ENCODE data around the gene FAM209B. TPM values are rescaled to one million over a fixed set of nuclear protein-coding genes. Genes with fewer than 3 reads are reported as not detected.
A peak's percentile ranks its signal among the peaks of the same experiment; 100 is the strongest.
"Not testable (repeated sequence)": the region's sequence is repeated elsewhere in the genome, so short reads cannot be mapped to it uniquely, and the experiment has no call there.

Gene FAM209B
- total RNA-seq, 1 experiment from 2014 or later: not detected

DNA sequence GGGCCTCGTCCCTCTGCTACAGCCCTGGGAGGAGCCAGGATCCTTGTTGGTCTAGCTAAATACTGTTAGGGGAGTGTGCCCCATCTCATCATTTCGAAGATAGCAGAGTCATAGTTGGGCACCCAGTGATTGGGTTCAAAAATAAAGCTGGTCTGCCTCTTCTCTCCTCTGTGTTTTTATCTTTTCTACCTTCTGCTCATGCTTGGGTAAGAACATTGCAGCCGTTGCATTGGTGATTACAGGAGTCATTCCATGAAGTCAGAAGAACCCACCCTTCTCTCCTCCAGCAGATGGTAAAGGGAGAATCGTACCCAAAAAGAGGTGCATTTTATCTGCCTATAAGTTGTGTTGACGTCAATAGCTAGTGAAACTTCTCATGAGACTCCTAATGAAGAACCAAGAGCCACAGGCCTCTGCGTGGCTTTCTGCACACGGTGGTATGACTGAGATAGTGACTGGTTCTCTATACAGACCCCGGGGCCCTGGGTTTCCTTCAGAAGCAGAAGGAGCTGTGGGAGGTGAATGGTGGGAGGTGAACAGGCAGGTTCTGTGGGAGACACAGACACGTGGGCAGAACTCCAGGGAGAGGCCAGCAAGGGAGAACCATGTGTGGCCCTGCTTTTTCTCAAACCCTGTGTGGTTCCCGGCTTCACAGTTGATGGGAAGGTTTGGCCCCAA lies 14.2 kb upstream of the FAM209B start:
- H3K27ac ChIP-seq: no peak overlapping the region
- H3K4me3 ChIP-seq: no peak overlapping the region
- peaks cover 53% of the 10 kb centered on the region for H3K36me3 ChIP-seq
- peaks cover 13% of the 10 kb centered on the region for H3K9me3 ChIP-seq (replicated peaks)
- DNase-seq (ENCODE audit: low read depth in 1 of 2, low spot score in 2 of 2): no peak
- no peaks in the 10 kb centered on the region for H3K27me3 ChIP-seq (replicated peaks)
- H3K4me1 ChIP-seq (replicated peaks): no peaks in the 10 kb centered on the region

- Histone ChIP-seq H3K27ac (no peak overlapping the region), H3K27me3 (replicated peaks) (no peaks in the 10 kb centered on the region), H3K36me3 (peaks cover 50% of the 10 kb centered on the region), H3K9me3 (replicated peaks) (peaks cover 13% of the 10 kb centered on the region), H3K4me3 (no peak overlapping the region), H3K4me1 (replicated peaks) (no peaks in the 10 kb centered on the region)
- no peak for DNase-seq (ENCODE audit: low read depth in 1 of 2, low spot score in 2 of 2)
Measured at GRCh38 chr20:56519551-56519950, 13.5 kb upstream of the FAM209B start.

DNA sequence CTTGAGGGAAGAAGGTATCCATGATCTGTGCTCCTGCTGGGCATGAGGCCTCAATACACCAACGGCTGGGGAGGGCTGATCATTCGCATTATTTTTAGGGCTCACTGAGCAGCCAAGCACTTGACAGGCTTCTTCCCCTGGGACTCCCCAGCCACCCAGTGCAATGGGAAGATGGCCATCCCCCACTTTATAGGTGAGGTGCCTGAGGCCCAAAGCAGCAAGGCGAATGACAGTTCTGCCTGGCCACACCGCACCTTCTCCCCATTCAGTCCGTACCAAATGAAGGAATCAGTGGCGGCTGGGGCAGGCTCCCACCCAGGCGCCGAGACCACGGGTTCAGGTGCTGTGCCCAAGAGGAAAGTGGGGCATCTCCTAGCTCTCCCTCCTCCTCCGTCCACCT lies 12.9 kb upstream of the FAM209B start:
- H3K9me3 ChIP-seq (replicated peaks): peaks cover 13% of the 10 kb centered on the region
- H3K4me1 ChIP-seq (replicated peaks): no peaks in the 10 kb centered on the region
- no peak for DNase-seq (ENCODE audit: low read depth in 1 of 2, low spot score in 2 of 2)
- no peak overlapping the region for H3K4me3 ChIP-seq
- no peaks in the 10 kb centered on the region for H3K27me3 ChIP-seq (replicated peaks)
- no peak overlapping the region for H3K27ac ChIP-seq
- peaks cover 50% of the 10 kb centered on the region for H3K36me3 ChIP-seq

DNA sequence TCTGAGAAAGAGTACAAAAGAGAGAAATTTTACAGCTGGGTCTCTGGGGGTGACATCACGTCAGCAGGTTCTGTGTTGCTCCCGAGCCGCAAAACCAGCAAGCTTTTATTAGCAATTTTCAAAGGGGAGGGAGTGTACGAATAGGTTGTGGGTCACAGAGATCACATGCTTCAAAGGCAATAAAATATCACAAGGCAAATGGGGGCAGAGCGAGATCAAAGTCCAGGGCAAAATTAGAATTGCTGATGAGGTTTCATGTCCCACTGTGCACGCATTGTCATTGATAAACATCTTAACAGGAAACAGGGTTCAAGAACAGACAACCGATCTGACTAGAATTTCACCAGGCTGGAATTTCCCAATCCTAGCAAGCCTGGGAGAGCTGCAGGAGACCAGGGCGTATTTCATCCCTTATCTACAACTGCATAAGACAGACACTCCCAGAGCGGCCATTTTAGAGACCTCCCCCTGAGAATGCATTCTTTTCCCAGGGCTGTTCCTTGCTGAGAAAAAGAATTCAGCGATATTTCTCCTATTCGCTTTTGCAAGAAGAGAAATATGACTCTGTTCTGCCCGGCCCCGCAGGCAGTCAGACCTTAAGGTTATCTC lies 12.2 kb upstream of the FAM209B start:
- H3K27ac ChIP-seq; H3K4me1 ChIP-seq (replicated peaks); H3K27me3 ChIP-seq (replicated peaks); DNase-seq (ENCODE audit: low read depth in 1 of 2, low spot score in 2 of 2); H3K4me3 ChIP-seq: not testable (repeated sequence)
- Histone ChIP-seq H3K36me3 (peaks cover 46% of the 10 kb centered on the region), H3K9me3 (replicated peaks) (peaks cover 13% of the 10 kb centered on the region)

GRCh38 chr20:56522311-56522710 lies 10.7 kb upstream of the FAM209B start:
- DNase-seq (ENCODE audit: low read depth in 1 of 2, low spot score in 2 of 2): no peak

GRCh38 chr20:56524444-56524843 lies 8.6 kb upstream of the FAM209B start, which contains the start of gene FAM209A:
Gene FAM209A (plus strand): TSS chr20:56524744. CDS start chr20:56524809, 65 bp downstream.
- not testable (repeated sequence) for H3K4me1 ChIP-seq (replicated peaks); H3K4me3 ChIP-seq; DNase-seq (ENCODE audit: low read depth in 1 of 2, low spot score in 2 of 2); H3K27ac ChIP-seq; H3K9me3 ChIP-seq (replicated peaks); H3K27me3 ChIP-seq (replicated peaks)
- H3K36me3 ChIP-seq: peaks cover 15% of the 10 kb centered on the region

More at GRCh38 chr20:56522311-56522710, 10.7 kb upstream of the FAM209B start:
- Histone ChIP-seq H3K27me3 (replicated peaks) (no peaks in the 10 kb centered on the region), H3K4me3 (no peak overlapping the region), H3K9me3 (replicated peaks) (peaks cover 13% of the 10 kb centered on the region), H3K27ac (no peak overlapping the region), H3K36me3 (peaks cover 36% of the 10 kb centered on the region), H3K4me1 (replicated peaks) (no peaks in the 10 kb centered on the region)

DNA sequence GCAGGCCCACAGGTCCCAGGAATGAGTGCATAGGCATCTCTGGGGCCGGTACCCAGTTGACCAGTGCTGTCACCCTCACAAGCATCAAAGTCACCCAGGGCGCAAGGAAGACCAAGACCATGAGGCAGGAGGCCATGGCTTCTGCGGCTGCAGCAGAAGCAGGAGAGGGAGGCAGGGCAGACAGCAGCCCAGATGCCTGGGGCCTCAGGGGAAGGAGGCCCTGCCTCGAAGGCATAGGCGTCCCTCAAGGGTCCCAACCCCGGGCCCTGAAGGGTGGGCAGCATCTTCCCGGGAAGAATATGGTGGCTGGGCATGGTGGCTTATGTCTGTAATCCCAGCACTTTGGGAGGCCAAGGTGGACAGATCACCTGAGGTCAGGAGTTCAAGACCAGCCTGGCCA lies 5.5 kb upstream of the FAM209B start:
- no peak for DNase-seq (ENCODE audit: low read depth in 1 of 2, low spot score in 2 of 2)
- H3K36me3 ChIP-seq: no peaks in the 10 kb centered on the region
- H3K4me3 ChIP-seq: no peak overlapping the region
- no peaks in the 10 kb centered on the region for H3K9me3 ChIP-seq (replicated peaks)
- no peaks in the 10 kb centered on the region for H3K4me1 ChIP-seq (replicated peaks)
- H3K27ac ChIP-seq: no peak overlapping the region
- H3K27me3 ChIP-seq (replicated peaks): no peaks in the 10 kb centered on the region

GRCh38 chr20:56537997-56538396 lies 5.0 kb downstream of the FAM209B start:
- no peaks in the 10 kb centered on the region for H3K9me3 ChIP-seq (replicated peaks)
- no peaks in the 10 kb centered on the region; the same call in 1 of the 2 replicates for H3K27me3 ChIP-seq (replicated peaks)
- H3K36me3 ChIP-seq: no peaks in the 10 kb centered on the region
- no peak overlapping the region for H3K27ac ChIP-seq
- no peak overlapping the region for H3K4me3 ChIP-seq
- no peaks in the 10 kb centered on the region for H3K4me1 ChIP-seq (replicated peaks)
- DNase-seq (ENCODE audit: low read depth in 1 of 2, low spot score in 2 of 2): no peak

- no peaks in the 10 kb centered on the region for H3K36me3 ChIP-seq
- H3K4me3 ChIP-seq: no peak overlapping the region
- DNase-seq (ENCODE audit: low read depth in 1 of 2, low spot score in 2 of 2): no peak
- peaks cover 3% of the 10 kb centered on the region; the same call in 1 of the 2 replicates for H3K27me3 ChIP-seq (replicated peaks)
- H3K4me1 ChIP-seq (replicated peaks): no peaks in the 10 kb centered on the region
- no peaks in the 10 kb centered on the region for H3K9me3 ChIP-seq (replicated peaks)
- H3K27ac ChIP-seq: no peak overlapping the region
Measured at GRCh38 chr20:56540415-56540814, 7.4 kb downstream of the FAM209B start.

DNA sequence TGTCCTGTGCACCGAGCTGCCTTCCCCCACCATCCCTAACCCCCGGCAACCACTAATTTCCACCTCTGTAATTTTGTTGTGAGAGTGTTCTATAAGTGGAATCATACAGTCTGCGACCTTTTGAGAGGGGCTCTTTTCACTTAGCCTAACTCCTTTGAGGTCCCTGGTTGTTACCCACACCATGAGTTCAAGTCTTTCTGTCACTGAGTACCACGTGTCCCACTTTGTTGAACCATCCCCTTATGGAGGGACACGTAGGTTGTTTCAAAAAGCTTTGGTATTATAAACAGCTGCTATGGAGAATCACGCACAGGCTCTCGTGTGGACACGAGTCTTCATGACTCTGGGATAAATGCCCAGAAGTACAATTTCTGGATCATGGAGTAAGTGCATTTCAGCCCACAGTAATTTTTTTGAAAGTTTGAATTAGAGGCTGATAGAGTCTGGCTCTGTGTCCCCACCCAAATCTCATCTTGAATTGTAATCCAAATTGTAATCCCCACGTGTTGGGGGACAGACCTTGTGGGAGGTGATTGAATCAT lies 9.5 kb downstream of the FAM209B start:
- no peak for DNase-seq (ENCODE audit: low read depth in 1 of 2, low spot score in 2 of 2)
- Histone ChIP-seq H3K9me3 (replicated peaks) (no peaks in the 10 kb centered on the region), H3K4me3 (no peak overlapping the region), H3K27me3 (replicated peaks) (peaks cover 3% of the 10 kb centered on the region; the same call in 1 of the 2 replicates), H3K36me3 (no peaks in the 10 kb centered on the region), H3K27ac (no peak overlapping the region), H3K4me1 (replicated peaks) (no peaks in the 10 kb centered on the region)

DNA sequence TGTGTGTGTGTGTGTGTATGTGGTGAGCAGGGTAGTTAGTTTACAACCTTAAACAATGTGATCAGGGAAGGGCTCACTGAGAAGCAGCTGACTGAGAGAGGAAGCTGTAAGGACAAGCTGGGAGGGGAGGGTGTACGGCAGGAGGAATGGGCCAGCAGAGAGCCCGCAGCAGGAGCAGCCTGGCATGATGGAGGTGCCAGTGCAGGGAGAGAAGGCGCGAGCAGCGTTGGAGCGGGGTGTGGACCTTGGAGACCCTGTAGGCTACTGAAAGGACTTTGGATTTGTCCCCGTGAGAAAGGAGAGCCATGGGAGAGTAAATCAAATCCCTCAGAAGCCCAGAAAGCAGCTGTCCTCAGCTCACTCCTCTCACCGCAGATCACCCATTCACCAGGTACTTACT lies 18.5 kb downstream of the FAM209B start:
- H3K9me3 ChIP-seq (replicated peaks): no peaks in the 10 kb centered on the region
- H3K4me1 ChIP-seq (replicated peaks): peaks cover 10% of the 10 kb centered on the region
- H3K4me3 ChIP-seq: no peak overlapping the region
- H3K27me3 ChIP-seq (replicated peaks): 0 out of 2 replicates have a peak, but pooled peaks cover 3% of the 10 kb centered on the region
- DNase-seq (ENCODE audit: low read depth in 1 of 2, low spot score in 2 of 2): no peak
- no peaks in the 10 kb centered on the region for H3K36me3 ChIP-seq
- no peak overlapping the region for H3K27ac ChIP-seq

DNA sequence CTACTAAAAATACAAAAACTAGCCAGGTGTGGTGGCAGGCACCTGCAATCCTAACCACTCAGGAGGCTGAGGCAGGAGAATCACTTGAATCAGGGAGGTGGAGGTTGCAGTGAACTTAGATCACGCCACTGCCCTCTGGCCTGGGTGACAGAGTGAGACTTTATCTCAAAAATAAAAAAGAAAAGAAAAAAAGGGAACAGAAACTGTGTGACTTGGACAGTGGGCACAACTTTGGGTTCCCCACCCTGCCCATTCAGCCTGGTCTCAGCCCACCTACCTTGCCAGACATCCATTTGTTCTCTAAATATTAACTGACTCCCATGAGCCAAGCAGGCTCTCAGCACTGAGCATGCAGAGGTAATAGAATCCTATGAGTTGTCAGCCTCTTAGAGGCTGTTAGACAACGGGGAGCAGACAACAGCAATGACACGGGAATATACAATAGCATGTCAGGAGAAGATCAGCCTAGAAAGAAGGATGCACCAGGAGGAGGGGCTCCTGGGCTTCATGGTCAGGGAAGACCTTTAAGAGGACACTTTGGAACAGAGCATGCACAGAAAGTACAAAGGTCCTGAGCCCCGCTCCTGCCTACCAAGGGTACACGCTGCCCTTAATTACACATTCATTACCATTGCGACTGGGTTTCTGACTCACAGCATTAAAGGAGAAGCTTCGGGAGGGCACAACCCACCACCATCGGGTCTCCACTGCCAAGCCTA lies 20.0 kb downstream of the FAM209B start:
- no peaks in the 10 kb centered on the region for H3K36me3 ChIP-seq
- no peak for DNase-seq (ENCODE audit: low read depth in 1 of 2, low spot score in 2 of 2)

GRCh38 chr20:56554869-56555268 lies 21.8 kb downstream of the FAM209B start:
- H3K36me3 ChIP-seq: no peaks in the 10 kb centered on the region
- H3K4me3 ChIP-seq: no peak overlapping the region
- peak; percentile 84 to 89 for DNase-seq (ENCODE audit: low read depth in 1 of 2, low spot score in 2 of 2)
- peaks cover 10% of the 10 kb centered on the region for H3K4me1 ChIP-seq (replicated peaks)
- H3K9me3 ChIP-seq (replicated peaks): no peaks in the 10 kb centered on the region
- H3K27me3 ChIP-seq (replicated peaks): no peaks in the 10 kb centered on the region
- H3K27ac ChIP-seq: no peak overlapping the region

More for the DNA sequence above, 20.0 kb downstream of the FAM209B start:
- Histone ChIP-seq H3K27ac (no peak overlapping the region), H3K4me1 (replicated peaks) (peaks cover 10% of the 10 kb centered on the region), H3K4me3 (no peak overlapping the region), H3K27me3 (replicated peaks) (0 out of 2 replicates have a peak, but pooled peaks cover 3% of the 10 kb centered on the region), H3K9me3 (replicated peaks) (no peaks in the 10 kb centered on the region)

GRCh38 chr20:56558968-56559367 lies 25.9 kb downstream of the FAM209B start:
- Histone ChIP-seq H3K27me3 (replicated peaks) (no peaks in the 10 kb centered on the region; the same call in 1 of the 2 replicates), H3K36me3 (no peaks in the 10 kb centered on the region), H3K4me3 (no peak overlapping the region), H3K4me1 (replicated peaks) (peaks cover 8% of the 10 kb centered on the region), H3K9me3 (replicated peaks) (no peaks in the 10 kb centered on the region), H3K27ac (no peak overlapping the region)
- no peak for DNase-seq (ENCODE audit: low read depth in 1 of 2, low spot score in 2 of 2)

All from SJSA1 (cell line).